Heart right ventricle (tissue), 16 donors: ENCODE measurements around the gene SGCA. TPM values are rescaled to one million over a fixed set of nuclear protein-coding genes. Genes with fewer than 3 reads are reported as not detected.

Experiments used
- ATAC-seq, 8 donors: fragments of 200-7000 bp; cut with Tn5 transposase; one replicate each; pipeline ENCODE4 v1.9.1; 2020; ENCODE audit warnings: mild to moderate bottlenecking in 8 of 8, moderate library complexity in 8 of 8, moderate number of reproducible peaks in 1 of 8
- DNase-seq, 2 donors: peaks; one replicate each; pipeline ENCODE4 v3.0.0-alpha.2; 2020
- H3K27ac ChIP-seq, 10 donors: fragments of 200-600 bp; sonication (generic) in 2 of 10; one replicate each; pipeline versions ENCODE4 v1.5.0 to v1.8.0; 2020 to 2022; ENCODE audit warnings: mild to moderate bottlenecking in 3 of 10
- H3K27me3 ChIP-seq, 7 donors: fragments of 200-600 bp; one replicate each; pipeline ENCODE4 v1.8.0; 2021 to 2022; ENCODE audit warnings: mild to moderate bottlenecking in 2 of 7
- H3K36me3 ChIP-seq, 9 donors: fragments of 200-600 bp; sonication (generic) in 1 of 9; one replicate each; pipeline versions ENCODE4 v1.5.0 to v1.8.0; 2020 to 2022; ENCODE audit warnings: mild to moderate bottlenecking in 2 of 9
- H3K4me1 ChIP-seq, 9 donors: fragments of 200-600 bp; sonication (generic) in 1 of 9; one replicate each; pipeline versions ENCODE4 v1.5.0 to v1.8.0; 2020 to 2022; ENCODE audit warnings: mild to moderate bottlenecking in 4 of 9
- H3K4me3 ChIP-seq, 10 donors: fragments of 200-600 bp; sonication (generic) in 2 of 10; one replicate each; pipeline versions ENCODE4 v1.5.0 to v1.8.0; 2020 to 2022; ENCODE audit warnings: mild to moderate bottlenecking in 7 of 10, moderate library complexity in 2 of 10
- H3K9me3 ChIP-seq, 11 donors: fragments of 200-600 bp in 10 of 11; sonication (generic) in 2 of 11; one replicate each; pipeline versions ENCODE4 v1.5.0 to v1.8.0; 2013 to 2022; ENCODE audit warnings: mild to moderate bottlenecking in 2 of 11, control low read depth in 1 of 11, moderate library complexity in 1 of 11
- CTCF ChIP-seq, 9 donors: fragments of 200-600 bp; sonication (generic) in 2 of 9; IDR thresholded peaks; one replicate each; pipeline versions ENCODE4 v1.5.0 to v1.8.0; 2021 to 2022; ENCODE audit warnings: antibody characterized with exemption in 9 of 9, mild to moderate bottlenecking in 5 of 9, moderate library complexity in 1 of 9
- WGBS, 2 donors: extraction: QIAGEN DNeasy Blood & Tissue Kit; methylation state at CpG; one replicate each; pipeline ENCODE4 v1.1.7; 2013; ENCODE audit warnings: inconsistent platforms in 1 of 2; 5-methylcytosine and 5-hydroxymethylcytosine counted together
- intact Hi-C, 10 donors: fragments of 100-400 bp; cut with DNase I; formaldehyde crosslinking; loops; one replicate each; pipeline versions ENCODE4 v1.11.1 to v1.14.2; 2022
- polyA plus RNA-seq, 2 donors: library from polyadenylated mRNA; stranded (reverse); fragments of 200-250 nt; gene quantifications; one replicate each; pipeline ENCODE4 v1.2.3, GENCODE V29; 2013
- total RNA-seq, 10 donors: library from RNA; stranded (reverse); fragmentation: NEBNext Ultra II Directional in 3 of 10; extraction: Animal tissue kit (Norgen Biotek cat#: 25700) in 3 of 10; gene quantifications; one replicate each; pipeline versions ENCODE4 v1.2.1 to v1.2.4, GENCODE V29; 2021 to 2023
- donor health status: Arrhythmogenic right ventricular cardiomyopathy.
- donor health status: ischemic (EF 13 %, LVEDD 7.1; RV severe dilation, severe dysfunction).
- donor health status: healthy with polysubstance abuse.
- donor health status: DM: no; HTN: yes; CAD: no.
- donor health status: DM: no; HTN: no; CAD: no.
- donor health status: ischemic (EF 25% LVEDD 6.9; RV normal size, moderate dysfunction).
- donor health status: ischemic (EF 25% LVEDD 5.7; RV mildly dilated, moderate dysfunction).
- donor health status: healthy.
- donor health status: DM: yes; HTN: yes; CAD: no.
- donor health status: Ischemic cardiomyopathy.
- donor health status: ischemic (EF 35%, LVEDD 5.7; RV mildly dilated, moderate dysfunction).
- donor health status: nonischemic (EF 11% LVEDD 7.7; RV severe dilation, severe dysfunction).
- donor health status: DM: yes; HTN: yes; CAD: no.
- donor health status: PGD.
- donor health status: ischemic (EF 29% LVEDD 5.4; RV normal size, mild dysfunction).
- donor health status: nonischemic (EF 23%, LVEDD 6.1; RV moderate dilation, normal function).

SGCA gene
- total and polyA plus RNA-seq, 12 donors: 136 to 314 (median 158) TPM

- H3K4me1 ChIP-seq: peaks cover 2 to 54% (median 26%) of the 10 kb centered on the region in 9 donors
- H3K9me3 ChIP-seq: peaks cover 0 to 19% (median 5%) of the 10 kb centered on the region in 11 donors
- no peaks in the 10 kb centered on the region for H3K36me3 ChIP-seq
- intact Hi-C loops: no loop called here
- no peak for TF ChIP-seq CTCF (IDR thresholded peaks at IDR 0.05)
- WGBS, 2 donors: 70 to 78% methylated on average over 8 of the region's 8 CpGs
- peak in 7 of 8 donors; percentile 31 to 66 (median 50) for ATAC-seq
- H3K27ac ChIP-seq: peak overlapping the region in 4 of 10 donors; percentile 35 to 61 (median 54)
- no peak overlapping the region for H3K4me3 ChIP-seq
- peak in 1 of 2 donors; percentile 40 for DNase-seq
- peaks cover 0 to 22% (median 0%) of the 10 kb centered on the region in 7 donors for H3K27me3 ChIP-seq
Measured at GRCh38 chr17:50221864-50222545, 56.2 kb downstream of the SGCA start.

- no peak for DNase-seq
- no peak for TF ChIP-seq CTCF (IDR thresholded peaks at IDR 0.05)
- 88 to 90% methylated on average over 6 of the region's 6 CpGs for WGBS, 2 donors
- H3K27ac ChIP-seq: peak overlapping the region in 1 of 10 donors; percentile 35
- intact Hi-C loops: no loop called here
- ATAC-seq: no peak
- no peak overlapping the region for H3K4me3 ChIP-seq
- H3K9me3 ChIP-seq: peaks cover 0 to 20% (median 5%) of the 10 kb centered on the region in 11 donors
- H3K4me1 ChIP-seq: peaks cover 2 to 48% (median 23%) of the 10 kb centered on the region in 9 donors
- peaks cover 0 to 22% (median 0%) of the 10 kb centered on the region in 7 donors for H3K27me3 ChIP-seq
- no peaks in the 10 kb centered on the region for H3K36me3 ChIP-seq
Measured at GRCh38 chr17:50222922-50223321, 57.1 kb downstream of the SGCA start.

Other genes with a start within 250 kb of the SGCA start
- under 1 TPM in 1 of 10 donors, not detected in 9; 0.26 TPM for gene DLX4, start 196.8 kb upstream of the SGCA start, total RNA-seq
- gene DLX4, start 196.8 kb upstream of the SGCA start, polyA plus RNA-seq: under 1 TPM in 1 of 2 donors, not detected in 1; 0.03 TPM
- gene DLX3, start 170.8 kb upstream of the SGCA start, total RNA-seq: under 1 TPM in 2 of 10 donors, not detected in 8; 0.11 to 0.23 TPM
- gene DLX3, start 170.8 kb upstream of the SGCA start, polyA plus RNA-seq: under 1 TPM in 1 of 2 donors, not detected in 1; 0.03 TPM
- gene ITGA3, start 109.9 kb upstream of the SGCA start, total RNA-seq: 10 to 100 TPM; 12.5 to 44.2 (median 22.5) TPM
- 10 to 100 TPM; 26.1 to 39.9 TPM for gene ITGA3, start 109.9 kb upstream of the SGCA start, polyA plus RNA-seq
- 100 to 1,000 TPM; 161 to 337 (median 231) TPM for gene PDK2, start 70.7 kb upstream of the SGCA start, total RNA-seq
- gene PDK2, start 70.7 kb upstream of the SGCA start, polyA plus RNA-seq: 100 to 1,000 TPM in 1 of 2 donors, 10 to 100 TPM in 1; 88.1 to 129 TPM
- gene SAMD14, start 35.8 kb upstream of the SGCA start, total RNA-seq: 1 to 10 TPM; 1.5 to 3.8 (median 1.9) TPM
- 1 to 10 TPM; 1.9 to 3.8 TPM for gene SAMD14, start 35.8 kb upstream of the SGCA start, polyA plus RNA-seq
- 10 to 100 TPM; 17.3 to 45.4 (median 26.9) TPM for gene PPP1R9B, start 15.3 kb upstream of the SGCA start, total RNA-seq
- gene PPP1R9B, start 15.3 kb upstream of the SGCA start, polyA plus RNA-seq: 10 to 100 TPM; 22.4 to 42.7 TPM
- 100 to 1,000 TPM in 1 of 10 donors, 10 to 100 TPM in 9; 31.7 to 455 (median 45.9) TPM for gene COL1A1, start 35.6 kb downstream of the SGCA start, total RNA-seq
- gene COL1A1, start 35.6 kb downstream of the SGCA start, polyA plus RNA-seq: 10 to 100 TPM; 30.2 to 81.5 TPM
- not detected for gene TMEM92, start 108.5 kb downstream of the SGCA start, total RNA-seq
- under 1 TPM in 1 of 2 donors, not detected in 1; 0.04 TPM for gene TMEM92, start 108.5 kb downstream of the SGCA start, polyA plus RNA-seq
- 10 to 100 TPM; 11.2 to 17.1 (median 11.9) TPM for gene XYLT2, start 180.1 kb downstream of the SGCA start, total RNA-seq
- 10 to 100 TPM in 1 of 2 donors, 1 to 10 TPM in 1; 8.1 to 14.6 TPM for gene XYLT2, start 180.1 kb downstream of the SGCA start, polyA plus RNA-seq
- 10 to 100 TPM; 54.8 to 90.0 (median 63.0) TPM for gene MRPL27, start 207.2 kb downstream of the SGCA start, total RNA-seq
- gene MRPL27, start 207.2 kb downstream of the SGCA start, polyA plus RNA-seq: 100 to 1,000 TPM; 241 to 253 TPM
- gene EME1, start 207.2 kb downstream of the SGCA start, total RNA-seq: 1 to 10 TPM in 2 of 10 donors, under 1 TPM in 8; 0.25 to 1.8 (median 0.67) TPM
- under 1 TPM; 0.20 to 0.51 TPM for gene EME1, start 207.2 kb downstream of the SGCA start, polyA plus RNA-seq
- 10 to 100 TPM; 19.2 to 48.3 (median 24.7) TPM for gene LRRC59, start 231.5 kb downstream of the SGCA start, total RNA-seq
- 10 to 100 TPM; 11.4 to 83.1 TPM for gene LRRC59, start 231.5 kb downstream of the SGCA start, polyA plus RNA-seq